KOPT-K1 (cell line): Measurements from ENCODE around the gene SFMBT2.

Experiments
- H3K27ac ChIP-seq: fragments of 200-600 bp; sonication (generic); 2 replicates; pipeline ENCODE4 v1.5.1; 2016; ENCODE audit warnings: antibody characterized with exemption, mild to moderate bottlenecking, low read depth, low read length; ENCODE audit not compliant: poor library complexity, severe bottlenecking
- H3K36me3 ChIP-seq: fragments of 200-600 bp; sonication (generic); 2 replicates; pipeline ENCODE4 v1.5.1; 2017; ENCODE audit warnings: antibody characterized with exemption, mild to moderate bottlenecking, low read length, moderate library complexity; ENCODE audit not compliant: insufficient read depth
- H3K9me3 ChIP-seq: fragments of 200-600 bp; sonication (generic); 2 replicates; pipeline ENCODE4 v1.5.1; 2017; ENCODE audit warnings: antibody characterized with exemption, low read length, mild to moderate bottlenecking; ENCODE audit not compliant: insufficient read depth, poor library complexity, severe bottlenecking

Gene SFMBT2

DNA sequence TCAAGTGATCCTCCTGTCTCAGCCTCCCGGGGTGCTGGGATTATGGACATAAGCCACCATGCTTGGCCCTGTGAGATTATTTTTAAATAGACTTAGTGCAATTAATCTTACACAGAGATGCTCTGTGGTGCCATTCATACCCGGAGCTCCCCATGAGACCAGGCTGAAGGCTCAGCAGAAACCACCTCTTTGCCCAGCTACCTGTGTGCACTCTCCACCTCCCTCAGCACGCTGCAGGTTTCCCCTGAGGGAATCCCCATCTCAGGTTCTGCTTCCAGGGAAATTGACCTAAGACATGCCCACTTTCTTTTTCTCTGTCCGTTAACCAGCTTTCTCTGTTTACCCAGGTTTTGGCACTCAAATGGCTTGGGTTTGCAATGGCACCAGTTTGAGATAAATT is 260.5 kb downstream of the SFMBT2 start:
- H3K9me3 ChIP-seq: no peaks in the 10 kb centered on the region
- no peaks in the 10 kb centered on the region for H3K36me3 ChIP-seq
- H3K27ac ChIP-seq: no peak overlapping the region

DNA sequence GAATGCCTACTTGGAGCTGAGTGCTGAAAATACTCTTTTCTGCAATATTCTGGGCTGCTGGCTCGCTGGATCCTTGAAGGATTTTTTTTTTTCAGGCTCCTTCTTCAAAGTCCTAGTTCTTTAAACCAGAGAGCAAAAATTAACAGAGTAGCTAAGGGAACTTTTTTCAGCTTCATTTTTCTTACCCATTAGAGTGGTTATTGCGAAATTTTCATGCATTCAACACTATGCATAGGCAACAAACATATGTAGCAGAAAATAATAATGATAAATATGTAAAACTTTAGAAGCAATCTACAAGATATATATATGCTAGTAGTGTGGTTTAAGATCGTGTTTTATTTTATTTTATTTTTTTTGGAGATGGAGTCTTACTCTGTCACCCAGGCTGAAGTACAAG is 264.6 kb downstream of the SFMBT2 start:
- H3K9me3 ChIP-seq: no peaks in the 10 kb centered on the region
- no peaks in the 10 kb centered on the region for H3K36me3 ChIP-seq
- no peak overlapping the region for H3K27ac ChIP-seq

DNA sequence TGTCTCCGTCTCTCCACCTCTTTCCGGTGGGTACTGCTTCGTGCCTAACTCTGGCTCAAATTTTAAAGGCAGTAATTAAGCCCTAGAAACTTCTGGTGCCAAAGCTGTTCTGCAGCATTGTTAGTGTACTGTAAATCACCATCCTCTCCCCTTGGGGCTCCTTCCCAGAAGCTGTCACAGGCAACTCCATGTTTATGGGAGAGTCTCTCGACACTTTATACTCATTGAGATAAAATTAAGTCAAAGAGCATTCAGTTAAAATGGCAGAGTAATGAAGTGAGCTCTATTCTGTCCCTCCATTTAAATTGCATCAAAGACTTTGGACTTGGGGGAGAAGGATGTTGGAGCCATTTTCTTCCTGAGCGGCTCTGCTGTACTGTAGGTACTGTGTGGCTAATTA is 274.8 kb downstream of the SFMBT2 start:
- no peaks in the 10 kb centered on the region for H3K36me3 ChIP-seq
- H3K27ac ChIP-seq: no peak overlapping the region
- H3K9me3 ChIP-seq: no peaks in the 10 kb centered on the region

DNA sequence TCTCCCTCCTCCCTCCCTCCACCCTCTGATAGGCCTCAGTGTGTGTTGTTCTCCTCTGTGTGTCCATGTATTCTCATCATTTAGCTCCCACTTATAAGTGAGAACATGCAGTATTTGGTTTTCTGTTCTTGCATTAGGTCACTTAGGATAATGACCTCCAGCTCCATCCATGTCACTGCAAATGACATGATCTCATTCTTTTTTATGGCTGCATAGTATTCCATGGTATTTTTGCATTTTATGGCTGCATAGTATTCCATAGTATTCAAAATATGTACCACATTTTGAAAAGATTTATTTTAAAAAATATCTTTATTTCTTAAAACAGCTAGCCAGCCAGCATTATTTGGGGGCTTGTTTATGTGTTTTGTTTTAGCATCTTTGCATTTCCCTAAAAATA is 275.6 kb downstream of the SFMBT2 start:
- Histone ChIP-seq H3K27ac (no peak overlapping the region), H3K36me3 (no peaks in the 10 kb centered on the region), H3K9me3 (no peaks in the 10 kb centered on the region)

DNA sequence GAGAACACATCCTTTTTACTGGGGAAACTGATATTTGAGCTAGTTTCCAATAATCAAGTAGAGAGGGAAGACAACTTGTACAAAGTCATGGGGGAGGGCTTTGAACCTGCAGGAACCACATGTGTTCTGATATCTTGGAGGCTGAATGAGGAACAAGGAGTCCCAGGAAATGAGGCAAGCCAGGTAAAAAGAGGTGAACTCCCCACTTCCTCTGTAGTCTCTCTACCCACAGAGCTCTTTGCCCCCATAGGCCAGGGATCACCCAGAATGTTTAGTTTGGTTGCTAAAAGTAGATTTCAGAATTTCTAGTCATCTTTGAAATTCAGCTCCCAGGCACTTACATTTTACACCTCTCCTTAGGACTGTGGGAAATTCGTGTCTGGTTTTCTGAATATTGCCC is 276.4 kb downstream of the SFMBT2 start:
- no peaks in the 10 kb centered on the region for H3K9me3 ChIP-seq
- no peaks in the 10 kb centered on the region for H3K36me3 ChIP-seq
- no peak overlapping the region for H3K27ac ChIP-seq

DNA sequence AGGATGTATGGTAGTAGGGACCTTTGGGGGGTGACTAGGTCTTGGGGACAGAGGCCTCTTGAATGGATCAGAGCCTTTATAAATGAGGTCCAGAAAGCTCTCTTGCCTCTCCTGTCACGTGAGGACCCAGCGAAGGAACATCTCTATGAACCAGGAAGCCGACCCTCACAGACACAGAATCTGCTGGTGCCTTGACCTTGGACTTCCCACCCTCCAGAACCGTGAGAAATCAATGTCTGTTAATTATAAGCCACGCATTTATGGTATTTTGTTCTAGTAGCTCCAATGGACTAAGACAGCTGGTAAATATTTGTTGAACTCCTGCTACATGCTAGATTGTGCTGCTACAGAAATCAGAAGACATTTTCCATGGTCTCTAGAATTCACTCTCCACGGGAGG is 276.9 kb downstream of the SFMBT2 start:
- no peak overlapping the region for H3K27ac ChIP-seq
- H3K36me3 ChIP-seq: no peaks in the 10 kb centered on the region
- H3K9me3 ChIP-seq: no peaks in the 10 kb centered on the region

DNA sequence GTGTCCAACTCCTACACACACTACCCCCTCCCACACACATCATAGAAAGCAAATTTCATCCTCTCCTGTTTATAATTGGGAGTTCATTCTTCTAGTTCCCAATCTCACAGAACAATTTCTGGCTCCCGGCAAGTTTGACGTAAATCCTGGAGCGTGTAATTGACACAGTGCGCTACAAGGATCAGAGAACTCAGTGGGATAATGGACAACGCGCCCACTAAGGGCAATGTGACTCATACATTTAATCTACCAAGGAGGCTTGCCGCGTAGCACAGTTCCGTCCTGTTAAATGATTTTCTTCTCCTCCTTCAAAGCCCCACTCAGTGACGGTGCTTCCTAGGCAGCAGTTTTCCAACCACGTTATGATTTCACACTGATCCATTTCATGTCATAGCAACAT is 277.6 kb downstream of the SFMBT2 start:
- no peaks in the 10 kb centered on the region for H3K36me3 ChIP-seq
- no peaks in the 10 kb centered on the region for H3K9me3 ChIP-seq
- H3K27ac ChIP-seq: no peak overlapping the region

DNA sequence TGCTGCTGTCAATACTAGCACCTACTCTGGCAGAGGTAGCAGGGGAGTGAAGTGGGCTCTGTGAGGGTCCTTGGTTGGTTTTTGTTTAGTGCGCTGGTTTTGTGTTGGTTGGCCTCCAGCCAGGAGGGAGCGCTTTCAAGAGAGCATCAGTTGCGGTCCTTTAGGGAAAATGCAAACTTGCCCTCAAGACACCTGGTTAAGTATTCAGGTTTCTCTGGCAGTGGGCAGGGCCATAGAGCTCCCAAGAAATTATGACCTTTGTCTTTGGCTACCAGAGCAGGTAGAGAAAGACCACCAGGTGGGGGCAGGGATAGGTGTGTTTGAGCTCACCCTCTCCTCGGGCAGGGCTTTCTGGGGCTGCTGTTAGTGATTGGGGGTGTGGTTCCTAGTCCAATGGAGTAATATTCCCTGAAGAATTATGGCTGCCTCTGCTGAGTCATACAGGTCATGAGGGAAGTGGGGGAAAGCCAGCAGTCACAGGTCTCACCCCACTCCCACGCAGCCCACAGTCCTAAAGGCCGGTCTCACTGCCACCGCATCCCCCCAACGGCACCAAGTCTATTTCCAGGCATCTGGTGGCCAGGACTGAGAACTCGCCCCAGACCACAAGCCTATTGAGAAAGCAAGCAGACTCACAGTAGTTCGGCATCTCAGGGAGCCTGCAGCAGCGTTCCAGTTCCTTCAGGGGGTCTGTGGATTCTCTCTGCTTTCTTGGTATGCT is 280.5 kb downstream of the SFMBT2 start:
- H3K27ac ChIP-seq: no peak overlapping the region
- no peaks in the 10 kb centered on the region for H3K9me3 ChIP-seq

DNA sequence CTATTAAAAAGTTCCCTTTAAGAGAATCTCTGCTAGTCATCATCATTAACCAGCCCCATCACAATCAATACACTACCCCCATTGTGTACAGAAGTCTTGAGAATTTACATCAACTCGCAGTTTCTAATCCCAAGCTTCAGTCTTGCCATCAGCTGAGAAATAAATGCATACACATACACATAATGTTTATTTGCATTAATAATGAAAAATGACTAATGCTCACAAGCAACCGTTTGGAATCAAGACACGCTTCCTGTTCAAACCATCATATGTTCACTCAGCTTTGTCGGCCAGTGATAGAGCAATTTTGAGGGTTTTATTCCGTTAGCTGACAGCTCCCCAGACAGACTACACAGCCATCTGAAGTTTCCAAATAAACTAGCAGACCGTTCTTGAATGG is 287.1 kb downstream of the SFMBT2 start:
- H3K36me3 ChIP-seq: no peaks in the 10 kb centered on the region
- no peaks in the 10 kb centered on the region for H3K9me3 ChIP-seq
- no peak overlapping the region for H3K27ac ChIP-seq

More for the DNA sequence above, 280.5 kb downstream of the SFMBT2 start:
- no peaks in the 10 kb centered on the region for H3K36me3 ChIP-seq

DNA sequence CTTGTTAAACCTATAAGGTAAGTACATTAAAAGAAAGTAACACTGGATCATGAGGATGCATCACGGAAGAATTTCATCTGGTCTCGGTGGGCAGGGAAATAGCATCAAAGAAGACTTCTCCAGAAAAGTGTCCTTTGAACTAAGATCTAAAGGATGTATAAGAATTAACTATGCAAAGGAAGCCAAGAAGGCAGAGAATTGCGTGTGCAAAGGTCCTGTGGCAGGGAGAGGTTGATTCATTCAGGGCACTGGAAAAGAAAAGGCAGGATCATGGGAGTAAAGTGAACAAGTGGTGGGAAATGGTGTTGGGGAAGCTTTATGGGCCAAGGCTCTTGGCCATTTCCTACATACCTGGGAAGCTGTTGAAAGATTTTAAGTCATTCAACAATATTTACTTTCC is 288.3 kb downstream of the SFMBT2 start:
- Histone ChIP-seq H3K9me3 (no peaks in the 10 kb centered on the region), H3K36me3 (no peaks in the 10 kb centered on the region), H3K27ac (no peak overlapping the region)

DNA sequence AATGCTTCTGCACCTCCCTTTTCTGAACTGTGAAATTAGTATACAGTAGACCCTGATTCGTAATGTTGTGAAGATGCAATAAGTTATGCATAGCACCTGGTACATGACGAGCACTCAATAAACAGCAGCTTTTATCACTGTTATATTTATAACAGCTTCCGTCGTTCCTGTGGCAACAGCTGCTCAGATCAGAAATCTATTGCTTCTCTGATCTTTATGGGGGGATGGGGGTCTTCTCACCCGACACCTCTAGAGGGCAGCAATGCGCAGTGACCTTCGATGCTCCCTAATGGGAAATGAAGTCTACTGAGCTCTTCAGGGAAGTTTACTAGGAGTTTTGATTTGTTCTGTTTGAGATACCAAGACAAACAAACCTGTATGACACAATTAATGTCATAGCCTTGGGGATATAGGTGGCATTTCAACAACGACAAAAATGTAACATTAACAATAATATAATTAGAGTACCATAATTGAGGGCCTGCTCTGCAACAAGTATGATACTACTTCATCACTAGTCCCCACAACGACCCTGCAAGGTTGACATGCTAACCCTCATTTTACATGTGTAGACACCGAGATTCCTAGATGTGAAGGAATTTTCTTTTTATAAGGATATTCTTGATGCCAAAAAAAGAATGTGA is 289.6 kb downstream of the SFMBT2 start:
- Histone ChIP-seq H3K36me3 (no peaks in the 10 kb centered on the region), H3K9me3 (no peaks in the 10 kb centered on the region), H3K27ac (no peak overlapping the region)

DNA sequence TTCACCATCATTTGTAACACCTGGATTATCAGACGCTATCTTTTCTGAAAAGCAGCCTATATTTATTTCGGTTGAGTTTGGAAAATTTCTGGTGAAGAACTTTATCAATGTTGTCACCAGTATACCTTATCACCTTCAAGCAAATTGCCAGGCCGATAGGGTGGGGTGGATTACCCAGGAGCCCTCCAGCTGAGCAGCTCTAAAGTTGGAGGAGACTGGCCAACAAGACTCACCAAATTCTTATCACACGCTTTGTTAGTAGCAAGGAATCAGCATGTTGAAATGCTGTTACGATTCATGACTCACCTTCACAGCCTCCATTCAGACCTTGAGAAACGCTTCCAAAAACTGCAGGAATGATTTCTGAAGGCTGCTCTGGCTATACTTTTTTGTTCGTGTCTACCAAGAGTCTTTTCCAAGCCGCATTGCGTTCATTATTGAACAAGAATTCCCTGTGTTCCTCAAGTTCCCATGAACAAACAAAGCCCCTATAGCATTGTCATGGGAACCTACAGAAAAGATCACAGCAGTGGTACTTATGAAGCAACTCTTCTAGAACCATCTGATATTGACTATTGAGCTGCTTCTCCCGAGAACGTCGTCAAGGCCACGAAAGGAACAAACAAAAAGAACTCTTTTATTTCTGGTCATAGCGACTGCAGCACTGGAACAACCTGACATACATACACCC is 291.4 kb downstream of the SFMBT2 start:
- no peaks in the 10 kb centered on the region for H3K9me3 ChIP-seq
- H3K27ac ChIP-seq: no peak overlapping the region
- no peaks in the 10 kb centered on the region for H3K36me3 ChIP-seq

DNA sequence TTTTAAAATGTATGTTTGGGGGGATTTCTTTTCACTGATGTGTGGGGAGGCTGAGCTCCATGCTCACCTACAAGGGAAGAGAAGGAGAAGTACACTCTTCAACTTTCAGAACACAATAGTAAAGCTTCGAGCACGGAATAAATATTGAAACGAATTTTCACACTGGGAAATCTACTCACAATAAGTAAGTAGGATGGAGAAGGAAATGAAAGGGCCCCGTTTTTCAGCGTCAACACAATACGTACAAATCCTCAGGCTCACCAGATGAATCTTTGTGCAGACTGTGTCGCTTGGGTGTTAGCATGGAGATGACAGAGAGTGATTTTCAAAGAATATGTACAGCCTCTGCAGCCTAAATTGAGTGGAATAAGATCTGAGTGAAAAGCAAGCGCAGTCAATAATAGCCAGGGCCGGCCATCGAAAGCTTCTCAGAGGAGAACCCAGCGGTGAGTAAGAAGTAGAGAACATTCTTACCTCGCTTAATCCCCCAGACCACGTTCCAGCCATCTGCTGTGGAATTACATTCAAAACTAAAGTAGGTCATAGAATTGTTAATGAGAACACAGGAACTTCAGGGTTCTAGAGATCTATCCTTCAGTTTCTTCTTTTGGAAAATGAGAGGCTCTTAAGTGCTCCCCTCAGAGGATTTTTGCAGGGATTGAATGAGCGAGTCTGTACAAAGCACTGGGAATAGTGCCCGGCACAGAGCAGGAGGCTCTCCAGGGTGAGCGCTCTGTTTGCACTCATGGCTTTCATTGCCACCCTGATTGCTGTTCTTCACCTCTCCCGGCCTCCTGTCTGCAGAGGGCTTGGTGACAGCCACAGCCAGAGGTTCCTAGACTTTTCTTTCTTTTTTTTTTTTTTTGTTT is 292.8 kb downstream of the SFMBT2 start:
- H3K27ac ChIP-seq: no peak overlapping the region
- no peaks in the 10 kb centered on the region for H3K36me3 ChIP-seq
- no peaks in the 10 kb centered on the region for H3K9me3 ChIP-seq

DNA sequence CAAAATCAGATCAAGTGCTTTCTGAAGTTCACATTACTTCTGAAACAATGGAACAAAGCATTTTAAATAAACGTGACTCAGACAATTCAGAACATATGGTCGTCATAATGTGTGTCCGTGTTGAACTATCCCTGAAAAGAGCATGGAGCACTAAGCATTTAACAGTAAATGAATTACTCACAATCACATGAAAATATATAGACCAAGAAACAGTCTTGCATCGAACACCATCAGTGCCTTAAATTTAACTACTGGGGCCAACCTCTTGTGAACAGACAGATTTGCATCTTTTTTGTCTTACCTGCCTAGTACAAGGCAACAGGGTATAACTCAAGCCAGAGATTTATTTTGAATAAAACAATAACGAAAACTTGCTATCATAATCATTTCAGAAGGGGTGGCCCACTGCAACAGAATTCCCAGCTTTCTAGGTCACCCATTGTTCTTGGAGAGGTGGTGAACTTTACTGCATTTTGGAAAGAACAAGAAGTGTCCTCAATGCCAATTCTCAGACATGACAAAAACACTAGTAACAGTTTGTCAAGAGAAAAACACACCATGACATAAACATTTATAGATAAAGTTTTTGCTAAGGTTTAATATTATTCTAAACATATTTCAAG is 293.5 kb downstream of the SFMBT2 start:
- Histone ChIP-seq H3K27ac (no peak overlapping the region), H3K9me3 (no peaks in the 10 kb centered on the region), H3K36me3 (no peaks in the 10 kb centered on the region)

DNA sequence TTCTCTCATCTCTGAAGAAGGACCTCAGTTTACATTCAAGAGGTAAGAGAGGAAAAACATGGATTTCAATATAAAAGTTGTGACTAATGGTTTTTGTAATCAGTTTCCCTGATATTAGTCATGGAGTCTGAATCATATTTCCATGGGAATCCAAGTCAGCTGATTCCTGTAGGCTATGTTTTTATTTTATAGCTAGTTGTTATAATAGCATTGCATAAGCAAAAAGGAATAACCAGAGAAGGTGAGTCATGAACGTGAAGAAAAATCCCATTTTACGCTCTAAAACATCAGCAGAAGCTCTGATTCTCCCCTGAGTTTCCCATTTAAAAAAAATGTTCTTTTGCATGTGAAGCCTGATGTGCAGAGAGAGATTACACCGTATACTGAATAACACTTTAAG is 299.3 kb downstream of the SFMBT2 start:
- Histone ChIP-seq H3K9me3 (peaks cover 12% of the 10 kb centered on the region), H3K27ac (no peak overlapping the region), H3K36me3 (no peaks in the 10 kb centered on the region)
